ENCODE results near the gene NKX1-1.
A peak's percentile ranks its signal among the peaks of the same experiment; 100 is the strongest.

The NKX1-1 gene

DNA sequence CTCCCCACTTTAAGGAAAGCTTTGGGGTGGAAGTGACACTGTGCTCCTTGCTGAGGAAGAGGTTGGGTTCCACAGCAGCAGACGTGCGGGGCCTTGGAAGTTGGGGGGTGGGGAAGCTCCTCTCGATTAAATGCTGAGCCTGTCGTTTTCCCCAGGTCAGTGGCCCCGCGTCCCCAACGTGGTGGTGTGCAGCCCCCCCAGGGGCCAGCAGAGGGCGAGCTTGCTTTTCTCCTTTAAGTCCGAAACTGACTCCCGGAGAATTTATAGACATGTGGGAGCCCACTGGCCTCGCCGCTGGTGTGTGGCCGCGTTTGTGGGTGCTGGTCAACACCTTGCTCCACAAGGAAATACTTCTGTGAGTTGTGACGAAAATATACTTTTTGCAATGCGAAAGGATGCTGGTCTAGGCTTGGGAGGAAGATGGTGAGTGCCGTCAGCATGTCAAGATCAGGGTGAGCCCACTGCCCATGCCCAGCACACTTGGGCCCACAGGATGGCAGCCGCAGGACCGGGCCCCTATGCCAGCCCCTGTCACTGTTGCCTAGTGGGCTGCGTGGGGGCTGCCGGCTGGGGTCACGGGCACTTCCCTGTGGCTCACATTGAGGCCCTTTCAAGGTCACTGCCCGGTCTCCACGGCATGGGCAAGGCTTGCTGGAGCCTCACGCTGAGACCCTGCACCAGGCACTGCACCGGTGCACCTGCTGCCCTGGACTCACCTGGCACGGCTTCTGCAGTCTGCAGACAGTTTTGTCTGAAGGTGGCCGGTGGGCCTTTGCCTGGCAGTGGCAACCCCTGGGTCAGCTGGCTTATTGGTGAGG lies 49.9 kb downstream of the NKX1-1 start:
- H3K36me3 Mint-ChIP-seq: no peaks in the 10 kb centered on the region
- no peak overlapping the region for H3K27ac Mint-ChIP-seq
- DNase-seq (ENCODE audit: low spot score in 2 of 2) (peak in 1 of 2 donors; percentile 71), ATAC-seq (no peak)
- no peaks in the 10 kb centered on the region for H3K9me3 Mint-ChIP-seq
- peaks cover 6% of the 10 kb centered on the region for H3K4me1 Mint-ChIP-seq
- no peak overlapping the region for H3K4me3 Mint-ChIP-seq

DNA sequence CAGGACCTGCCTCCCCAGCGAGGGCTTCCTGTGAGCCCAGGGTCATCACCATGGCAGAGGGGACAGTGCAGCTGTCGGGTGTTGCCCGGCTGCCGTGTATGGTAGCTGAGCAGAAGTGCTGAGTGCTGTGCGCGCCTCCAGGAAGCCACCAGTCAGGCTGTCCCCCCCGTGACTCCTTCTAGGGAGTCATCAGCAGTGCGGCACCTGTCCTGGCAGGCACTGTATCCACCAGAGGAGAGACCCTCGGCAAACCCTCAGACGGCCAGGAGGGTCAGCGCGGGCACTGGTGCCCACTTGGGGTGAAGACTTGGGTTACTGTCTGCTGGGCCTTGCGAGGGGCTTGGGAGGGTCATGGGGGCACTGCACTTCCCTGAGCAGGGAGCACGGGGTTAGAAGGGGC lies 50.9 kb downstream of the NKX1-1 start:
- no peak overlapping the region for H3K4me3 Mint-ChIP-seq
- no peaks in the 10 kb centered on the region for H3K36me3 Mint-ChIP-seq
- H3K27ac Mint-ChIP-seq: no peak overlapping the region
- ATAC-seq (no peak), DNase-seq (ENCODE audit: low spot score in 2 of 2) (no peak)
- H3K9me3 Mint-ChIP-seq: no peaks in the 10 kb centered on the region
- peaks cover 7% of the 10 kb centered on the region for H3K4me1 Mint-ChIP-seq

DNA sequence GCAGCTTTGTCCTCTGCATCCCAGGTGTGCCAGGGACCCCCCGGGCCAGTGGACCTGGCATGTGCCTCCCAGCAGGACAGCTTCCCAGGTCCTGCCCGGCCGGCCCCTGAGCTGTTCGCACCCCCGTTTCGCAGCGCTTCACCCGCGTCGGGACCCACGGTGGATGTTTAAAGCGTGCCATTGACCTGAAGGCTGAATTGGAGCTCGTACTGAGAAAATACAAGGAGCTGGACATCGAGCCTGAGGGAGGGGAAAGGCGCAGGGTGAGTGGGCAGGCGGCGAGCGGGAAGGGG lies 51.3 kb downstream of the NKX1-1 start:
- no peak for ATAC-seq
- Mint-ChIP-seq H3K27ac (no peak overlapping the region), H3K4me3 (no peak overlapping the region), H3K36me3 (no peaks in the 10 kb centered on the region), H3K4me1 (peaks cover 9% of the 10 kb centered on the region), H3K9me3 (no peaks in the 10 kb centered on the region)
- no peak for DNase-seq (ENCODE audit: low spot score in 2 of 2)

DNA sequence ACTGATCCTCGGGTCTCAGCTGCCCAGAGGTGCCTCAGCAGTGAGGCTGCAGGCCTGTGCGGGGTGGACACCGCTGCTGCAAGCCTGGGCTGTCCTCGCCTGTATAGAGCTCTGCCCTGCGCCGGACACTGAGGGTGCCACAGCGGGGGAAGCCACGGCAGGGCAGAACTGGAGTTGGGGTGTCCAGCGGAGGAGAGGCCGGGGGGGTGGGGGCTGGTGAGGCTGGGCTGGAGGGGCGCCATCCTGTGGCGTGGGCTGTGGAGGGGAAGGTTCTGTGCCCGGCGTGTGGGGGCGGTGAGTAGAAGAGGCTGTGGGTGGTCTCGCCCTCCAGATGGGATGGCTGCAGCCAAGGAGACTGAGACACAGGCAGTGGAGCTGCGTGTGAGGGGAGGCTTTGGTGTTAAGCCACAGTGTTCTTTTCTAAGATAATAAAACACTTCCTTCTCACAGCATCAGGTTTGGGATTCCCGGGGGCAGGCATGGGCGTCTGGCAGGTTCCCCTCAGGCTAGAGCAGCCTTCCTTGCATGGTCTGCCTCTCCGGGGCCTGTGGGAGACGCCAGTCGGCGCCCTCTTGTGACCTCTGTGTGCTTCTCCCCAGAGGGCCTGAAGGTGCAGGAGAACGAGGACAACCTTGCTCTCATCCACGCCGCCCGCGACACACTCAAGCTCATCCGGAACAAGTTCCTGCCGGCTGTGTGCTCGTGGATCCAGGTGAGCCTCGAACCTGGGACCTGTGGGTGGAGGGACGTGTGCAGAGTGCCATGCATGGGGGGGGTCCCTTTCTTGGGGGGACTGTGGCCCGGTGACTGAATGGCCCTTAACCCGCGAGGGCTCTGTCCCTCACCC lies 51.9 kb downstream of the NKX1-1 start:
- Mint-ChIP-seq H3K36me3 (no peaks in the 10 kb centered on the region), H3K9me3 (no peaks in the 10 kb centered on the region), H3K27ac (no peak overlapping the region), H3K4me1 (peaks cover 13% of the 10 kb centered on the region), H3K4me3 (no peak overlapping the region)
- DNase-seq (ENCODE audit: low spot score in 2 of 2): no peak
- no peak for ATAC-seq

DNA sequence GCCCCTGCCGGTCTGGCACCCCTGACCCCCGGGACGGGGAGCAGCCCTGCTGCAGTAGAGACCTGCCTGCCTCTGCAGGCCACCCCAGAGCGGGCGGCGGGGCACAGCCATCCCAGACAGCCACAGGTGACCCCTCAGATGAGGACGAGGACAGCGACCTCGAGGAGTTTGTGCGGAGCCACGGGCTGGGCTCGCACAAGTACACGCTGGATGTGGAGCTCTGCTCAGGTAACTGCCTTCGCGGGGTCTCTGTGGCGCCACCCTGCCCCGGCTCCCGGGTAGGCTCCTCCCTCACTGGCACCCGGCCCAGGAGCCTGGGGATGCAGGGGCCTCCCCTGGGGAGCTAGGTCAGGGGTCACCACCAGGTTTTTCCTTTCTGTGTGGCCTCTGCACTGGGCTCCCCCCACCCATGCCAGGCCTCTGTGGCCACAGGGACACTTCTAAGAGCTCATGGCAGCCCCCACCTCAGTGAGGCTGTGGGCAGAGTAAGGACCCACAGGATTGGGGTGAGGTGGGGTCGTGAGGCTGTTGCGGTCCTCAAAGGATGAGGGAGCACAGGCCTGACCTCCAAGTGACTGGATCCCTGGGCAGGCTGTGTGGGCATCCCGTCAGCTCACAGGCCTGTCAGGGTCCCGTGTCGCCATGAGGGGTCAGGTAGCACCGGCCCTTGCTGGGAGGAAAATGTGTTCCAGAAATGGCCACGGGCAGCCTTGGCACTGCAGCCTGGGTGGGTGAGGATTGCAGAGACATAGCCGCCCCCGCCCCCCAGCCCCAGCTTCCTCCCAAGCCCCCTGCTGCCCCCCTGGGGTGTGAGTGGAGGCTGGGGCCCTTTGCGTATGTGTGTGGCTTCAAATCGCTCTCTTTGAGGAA lies 52.8 kb downstream of the NKX1-1 start:
- H3K4me3 Mint-ChIP-seq: no peak overlapping the region
- H3K4me1 Mint-ChIP-seq: peaks cover 21% of the 10 kb centered on the region
- H3K36me3 Mint-ChIP-seq: no peaks in the 10 kb centered on the region
- H3K27ac Mint-ChIP-seq: no peak overlapping the region
- no peak for DNase-seq (ENCODE audit: low spot score in 2 of 2)
- no peaks in the 10 kb centered on the region for H3K9me3 Mint-ChIP-seq
- ATAC-seq: no peak
